RPMI8226 (cell line): Measurements from ENCODE around the gene C1orf159.
A peak's percentile ranks its signal among the peaks of the same experiment; 100 is the strongest.

Experiments used
- DNase-seq: peaks from one replicate; pipeline ENCODE4 v3.0.0-alpha.2; 2015

The C1orf159 gene

DNA sequence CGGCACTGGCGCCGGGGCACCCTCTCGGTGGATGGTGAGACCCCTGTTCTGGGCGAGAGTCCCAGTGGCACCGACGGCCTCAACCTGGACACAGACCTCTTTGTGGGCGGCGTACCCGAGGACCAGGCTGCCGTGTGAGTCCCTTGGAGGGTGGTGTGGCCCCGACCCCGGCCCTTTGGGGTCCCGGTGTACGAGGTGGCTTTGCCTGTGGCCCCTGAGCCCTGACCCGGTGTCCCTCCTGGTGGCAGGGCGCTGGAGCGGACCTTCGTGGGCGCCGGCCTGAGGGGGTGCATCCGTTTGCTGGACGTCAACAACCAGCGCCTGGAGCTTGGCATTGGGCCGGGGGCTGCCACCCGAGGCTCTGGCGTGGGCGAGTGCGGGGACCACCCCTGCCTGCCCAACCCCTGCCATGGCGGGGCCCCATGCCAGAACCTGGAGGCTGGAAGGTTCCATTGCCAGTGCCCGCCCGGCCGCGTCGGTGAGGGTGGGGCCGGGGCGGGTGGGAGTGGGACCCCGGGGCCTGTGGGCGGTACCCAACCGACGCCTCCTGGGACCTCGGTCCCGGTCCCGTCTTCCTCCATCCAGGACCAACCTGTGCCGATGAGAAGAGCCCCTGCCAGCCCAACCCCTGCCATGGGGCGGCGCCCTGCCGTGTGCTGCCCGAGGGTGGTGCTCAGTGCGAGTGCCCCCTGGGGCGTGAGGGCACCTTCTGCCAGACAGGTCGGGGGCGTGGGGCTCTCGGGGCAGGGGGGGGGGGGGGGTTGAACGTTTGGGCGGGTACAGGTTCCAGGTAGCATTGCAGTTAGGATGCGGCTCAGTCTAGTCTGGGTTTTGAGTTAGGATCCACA lies 66.3 kb downstream of the C1orf159 start:
- DNase-seq = no peak

DNA sequence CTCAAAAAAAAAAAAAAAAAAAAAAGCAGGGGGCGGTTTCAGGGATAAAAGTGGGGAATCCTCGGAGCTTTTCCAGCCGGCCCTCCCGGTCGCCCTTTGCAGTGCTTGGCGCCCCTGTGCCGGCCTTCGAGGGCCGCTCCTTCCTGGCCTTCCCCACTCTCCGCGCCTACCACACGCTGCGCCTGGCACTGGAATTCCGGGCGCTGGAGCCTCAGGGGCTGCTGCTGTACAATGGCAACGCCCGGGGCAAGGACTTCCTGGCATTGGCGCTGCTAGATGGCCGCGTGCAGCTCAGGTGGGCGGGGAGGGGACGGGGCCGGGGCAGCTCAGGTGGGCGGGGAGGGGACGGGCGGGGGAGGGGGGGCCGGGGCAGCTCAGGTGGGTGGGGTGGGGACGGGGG lies 67.1 kb downstream of the C1orf159 start:
- DNase-seq = no peak

DNA sequence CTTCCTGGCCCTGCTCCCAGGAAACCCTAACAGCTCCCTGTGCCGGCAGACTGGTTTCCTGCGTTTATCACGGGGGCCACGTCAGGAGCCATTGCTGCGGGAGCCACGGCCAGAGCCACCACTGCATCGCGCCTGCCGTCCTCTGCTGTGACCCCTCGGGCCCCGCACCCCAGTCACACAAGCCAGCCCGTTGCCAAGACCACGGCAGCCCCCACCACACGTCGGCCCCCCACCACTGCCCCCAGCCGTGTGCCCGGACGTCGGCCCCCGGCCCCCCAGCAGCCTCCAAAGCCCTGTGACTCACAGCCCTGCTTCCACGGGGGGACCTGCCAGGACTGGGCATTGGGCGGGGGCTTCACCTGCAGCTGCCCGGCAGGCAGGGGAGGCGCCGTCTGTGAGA lies 67.9 kb downstream of the C1orf159 start:
- DNase-seq = no peak

DNA sequence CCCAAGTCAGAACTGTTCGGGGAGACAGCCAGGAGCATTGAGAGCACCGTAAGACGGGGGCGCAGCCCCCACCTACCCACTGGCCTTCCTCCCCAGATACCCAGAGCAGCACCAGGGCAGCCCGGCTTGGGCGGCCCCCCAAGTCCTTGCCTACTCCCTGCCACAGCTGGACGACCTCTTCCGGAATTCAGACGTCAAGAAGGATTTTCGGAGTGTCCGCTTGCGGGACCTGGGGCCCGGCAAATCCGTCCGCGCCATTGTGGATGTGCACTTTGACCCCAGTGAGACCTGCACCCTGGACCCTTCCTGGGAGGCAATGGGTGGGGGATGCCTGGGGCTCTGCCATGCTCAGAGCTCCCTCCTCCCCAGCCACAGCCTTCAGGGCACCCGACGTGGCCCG lies 68.5 kb downstream of the C1orf159 start:
- no peak for DNase-seq

DNA sequence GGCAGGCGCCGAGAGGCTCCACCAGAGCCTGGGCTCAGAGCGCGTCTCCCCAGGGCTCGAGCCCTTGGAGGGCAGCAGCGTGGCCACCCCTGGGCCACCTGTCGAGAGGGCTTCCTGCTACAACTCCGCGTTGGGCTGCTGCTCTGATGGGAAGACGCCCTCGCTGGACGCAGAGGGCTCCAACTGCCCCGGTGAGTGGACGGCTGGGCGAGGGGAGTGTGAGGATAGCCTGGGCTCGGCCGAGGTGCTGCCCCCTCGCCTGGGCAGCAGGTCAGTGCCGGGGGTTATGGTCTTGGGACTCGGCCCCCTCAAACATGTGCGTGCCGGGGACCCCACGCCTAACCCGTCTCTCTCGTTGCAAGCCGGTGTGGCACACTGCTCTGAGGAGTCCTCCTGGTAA lies 69.1 kb downstream of the C1orf159 start:
- no peak for DNase-seq

DNA sequence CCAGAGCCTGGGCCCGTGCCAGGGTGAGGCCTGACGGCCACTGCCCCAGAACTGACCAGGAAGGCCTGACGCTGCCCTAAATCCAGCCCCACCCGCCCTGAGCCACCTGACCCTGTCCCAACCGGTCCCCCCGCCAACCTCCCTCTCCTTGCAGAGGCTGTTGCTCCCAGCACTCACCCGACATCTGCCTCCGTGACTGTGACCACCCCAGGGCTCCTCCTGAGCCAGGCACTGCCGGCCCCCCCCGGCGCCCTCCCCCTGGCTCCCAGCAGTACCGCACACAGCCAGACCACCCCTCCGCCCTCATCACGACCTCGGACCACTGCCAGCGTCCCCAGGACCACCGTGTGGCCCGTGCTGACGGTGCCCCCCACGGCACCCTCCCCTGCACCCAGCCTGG lies 69.6 kb downstream of the C1orf159 start:
- DNase-seq = no peak

DNA sequence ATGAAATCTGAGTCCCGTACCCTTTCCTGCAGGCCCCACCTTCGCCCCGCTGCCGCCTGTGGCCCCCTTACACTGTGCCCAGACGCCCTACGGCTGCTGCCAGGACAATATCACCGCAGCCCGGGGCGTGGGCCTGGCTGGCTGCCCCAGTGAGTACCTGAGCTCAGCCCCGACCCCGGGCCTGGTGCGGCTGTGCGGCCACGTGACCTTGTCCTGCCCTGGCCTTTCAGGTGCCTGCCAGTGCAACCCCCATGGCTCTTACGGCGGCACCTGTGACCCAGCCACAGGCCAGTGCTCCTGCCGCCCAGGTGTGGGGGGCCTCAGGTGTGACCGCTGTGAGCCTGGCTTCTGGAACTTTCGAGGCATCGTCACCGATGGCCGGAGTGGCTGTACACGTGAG lies 70.8 kb downstream of the C1orf159 start:
- no peak for DNase-seq

DNA sequence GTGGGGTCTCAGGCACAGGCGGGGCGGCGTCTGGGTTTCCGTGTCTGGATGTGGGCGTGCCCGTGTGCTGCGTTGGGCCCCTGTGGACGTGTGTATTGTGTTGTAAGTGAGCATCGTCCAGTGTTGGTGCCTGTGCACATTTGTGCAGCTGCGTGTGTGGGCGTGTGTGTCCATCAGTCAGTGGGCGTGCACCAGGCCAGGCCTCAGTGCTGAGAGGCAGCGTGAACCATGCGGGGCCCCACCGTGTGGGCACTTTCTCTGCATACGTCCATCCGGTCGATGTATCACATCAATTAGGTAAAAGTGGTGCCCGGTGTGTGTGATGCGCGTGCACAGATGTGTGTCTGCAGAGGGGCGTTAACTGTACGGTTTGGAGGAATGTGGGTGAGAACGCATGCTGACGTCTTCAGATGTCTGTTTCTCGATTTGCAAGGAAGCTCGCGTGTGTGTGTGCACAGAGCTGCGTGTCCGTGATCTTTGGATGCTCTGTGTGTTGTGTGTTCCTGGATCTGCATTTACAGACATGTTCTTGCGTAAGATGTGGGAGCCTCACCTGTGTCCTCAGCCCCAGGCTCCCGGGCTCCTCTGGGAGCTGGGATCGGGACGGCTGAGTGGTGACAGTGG lies 71.3 kb downstream of the C1orf159 start:
- no peak for DNase-seq

DNA sequence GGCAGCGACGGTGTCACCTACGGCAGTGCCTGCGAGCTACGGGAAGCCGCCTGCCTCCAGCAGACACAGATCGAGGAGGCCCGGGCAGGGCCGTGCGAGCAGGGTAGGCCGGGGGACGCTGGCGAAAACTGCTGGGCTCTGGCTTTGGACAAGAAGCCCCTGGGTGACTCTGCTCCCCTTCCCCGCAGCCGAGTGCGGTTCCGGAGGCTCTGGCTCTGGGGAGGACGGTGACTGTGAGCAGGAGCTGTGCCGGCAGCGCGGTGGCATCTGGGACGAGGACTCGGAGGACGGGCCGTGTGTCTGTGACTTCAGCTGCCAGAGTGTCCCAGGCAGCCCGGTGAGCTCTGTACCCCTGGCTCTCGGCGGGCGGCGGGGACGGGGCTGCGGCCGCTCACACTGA lies 72.0 kb downstream of the C1orf159 start:
- no peak for DNase-seq

DNA sequence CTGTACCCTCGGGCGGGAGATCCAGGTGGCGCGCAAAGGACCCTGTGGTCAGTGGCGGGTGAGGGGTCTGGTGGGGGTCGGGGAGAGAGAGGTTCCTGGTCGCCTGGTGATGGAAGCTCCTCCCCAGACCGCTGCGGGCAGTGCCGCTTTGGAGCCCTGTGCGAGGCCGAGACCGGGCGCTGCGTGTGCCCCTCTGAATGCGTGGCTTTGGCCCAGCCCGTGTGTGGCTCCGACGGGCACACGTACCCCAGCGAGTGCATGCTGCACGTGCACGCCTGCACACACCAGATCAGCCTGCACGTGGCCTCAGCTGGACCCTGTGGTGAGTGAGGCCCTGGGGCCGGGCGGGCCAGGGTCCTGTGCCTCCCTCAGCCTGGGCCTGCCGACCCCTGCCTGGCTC lies 72.5 kb downstream of the C1orf159 start:
- DNase-seq = no peak

DNA sequence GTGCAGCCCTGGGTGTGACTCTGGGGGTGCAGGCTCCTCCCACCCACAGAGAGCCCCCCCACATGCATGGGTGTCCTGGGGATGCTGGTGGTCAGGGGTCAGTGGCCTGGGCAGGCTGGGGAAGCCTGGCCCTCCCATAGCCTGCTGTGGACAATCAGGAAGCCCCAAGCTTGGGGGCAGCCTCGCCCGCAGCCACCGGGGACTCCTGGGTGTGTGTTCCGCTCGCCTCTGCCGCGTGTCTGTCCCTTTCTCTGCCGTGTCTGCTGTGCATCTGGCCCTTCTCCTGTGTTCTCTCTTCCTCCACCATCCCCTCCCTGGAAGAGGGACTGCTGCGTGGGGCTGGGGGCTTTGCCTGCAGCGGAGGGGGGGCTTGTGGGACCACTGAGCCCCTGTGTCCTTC lies 73.1 kb downstream of the C1orf159 start:
- DNase-seq = no peak

DNA sequence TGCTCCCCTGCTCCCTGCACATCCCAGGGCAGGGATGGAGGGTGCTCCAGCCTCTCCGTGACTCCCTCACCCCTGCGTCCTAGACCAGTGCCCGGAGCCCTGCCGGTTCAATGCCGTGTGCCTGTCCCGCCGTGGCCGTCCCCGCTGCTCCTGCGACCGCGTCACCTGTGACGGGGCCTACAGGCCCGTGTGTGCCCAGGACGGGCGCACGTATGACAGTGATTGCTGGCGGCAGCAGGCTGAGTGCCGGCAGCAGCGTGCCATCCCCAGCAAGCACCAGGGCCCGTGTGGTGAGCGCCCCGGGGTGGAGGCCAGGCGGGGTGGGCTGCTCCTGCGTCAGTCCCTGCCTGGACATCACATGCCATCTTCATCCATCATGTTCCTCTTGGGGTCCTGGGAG lies 74.0 kb downstream of the C1orf159 start:
- DNase-seq = no peak

DNA sequence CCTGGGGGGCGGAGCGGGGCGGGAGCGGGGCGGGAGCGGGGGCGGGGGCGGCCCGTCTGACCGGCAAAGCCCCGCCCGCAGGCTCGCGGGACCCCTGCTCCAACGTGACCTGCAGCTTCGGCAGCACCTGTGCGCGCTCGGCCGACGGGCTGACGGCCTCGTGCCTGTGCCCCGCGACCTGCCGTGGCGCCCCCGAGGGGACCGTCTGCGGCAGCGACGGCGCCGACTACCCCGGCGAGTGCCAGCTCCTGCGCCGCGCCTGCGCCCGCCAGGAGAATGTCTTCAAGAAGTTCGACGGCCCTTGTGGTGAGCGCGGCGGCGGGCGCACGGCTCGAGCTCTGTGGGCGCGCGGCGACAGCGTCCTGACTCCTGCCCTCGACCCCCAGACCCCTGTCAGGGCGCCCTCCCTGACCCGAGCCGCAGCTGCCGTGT lies 74.8 kb downstream of the C1orf159 start:
- no peak for DNase-seq

DNA sequence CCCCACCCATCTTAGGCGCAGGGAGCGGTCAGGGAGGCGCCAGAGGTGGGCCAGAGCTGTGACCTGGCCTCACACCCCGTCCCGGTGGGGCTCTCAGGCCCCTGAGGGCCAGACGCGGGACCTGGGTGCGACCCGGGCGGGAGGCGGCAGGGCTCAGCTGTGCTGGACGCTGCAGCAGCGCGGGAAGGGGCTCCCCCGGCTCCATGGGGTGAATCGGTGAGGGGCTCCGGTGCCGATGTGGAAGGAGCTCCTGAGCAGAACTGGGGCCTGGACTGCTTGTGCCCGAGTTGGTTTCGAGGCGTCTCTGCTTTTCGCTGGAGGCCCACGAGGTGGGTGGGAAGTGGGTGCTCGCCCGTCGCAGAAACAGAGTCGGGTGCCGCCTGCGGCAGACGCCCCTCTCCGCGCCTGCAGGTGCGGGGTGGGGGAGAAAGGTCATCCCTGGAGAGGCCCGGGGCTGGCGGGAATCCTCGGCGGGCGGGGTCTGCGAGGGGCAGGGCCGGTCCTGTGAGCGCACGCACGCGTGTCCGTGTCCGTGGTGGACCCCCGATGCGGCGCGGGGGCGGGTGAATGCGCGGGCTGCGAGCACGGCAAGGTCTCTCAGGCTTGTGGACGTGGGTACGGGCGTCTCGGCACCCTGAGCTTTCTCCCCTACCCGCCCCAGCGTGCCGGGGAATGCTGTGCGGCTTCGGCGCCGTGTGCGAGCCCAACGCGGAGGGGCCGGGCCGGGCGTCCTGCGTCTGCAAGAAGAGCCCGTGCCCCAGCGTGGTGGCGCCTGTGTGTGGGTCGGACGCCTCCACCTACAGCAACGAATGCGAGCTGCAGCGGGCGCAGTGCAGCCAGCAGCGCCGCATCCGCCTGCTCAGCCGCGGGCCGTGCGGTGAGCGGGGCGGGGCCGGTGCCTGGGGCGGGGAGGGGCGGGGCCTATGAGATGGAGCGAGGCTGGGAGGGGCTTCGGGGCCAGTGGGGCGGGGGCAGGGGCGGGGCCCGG lies 75.6 kb downstream of the C1orf159 start:
- DNase-seq = peak; percentile 91

DNA sequence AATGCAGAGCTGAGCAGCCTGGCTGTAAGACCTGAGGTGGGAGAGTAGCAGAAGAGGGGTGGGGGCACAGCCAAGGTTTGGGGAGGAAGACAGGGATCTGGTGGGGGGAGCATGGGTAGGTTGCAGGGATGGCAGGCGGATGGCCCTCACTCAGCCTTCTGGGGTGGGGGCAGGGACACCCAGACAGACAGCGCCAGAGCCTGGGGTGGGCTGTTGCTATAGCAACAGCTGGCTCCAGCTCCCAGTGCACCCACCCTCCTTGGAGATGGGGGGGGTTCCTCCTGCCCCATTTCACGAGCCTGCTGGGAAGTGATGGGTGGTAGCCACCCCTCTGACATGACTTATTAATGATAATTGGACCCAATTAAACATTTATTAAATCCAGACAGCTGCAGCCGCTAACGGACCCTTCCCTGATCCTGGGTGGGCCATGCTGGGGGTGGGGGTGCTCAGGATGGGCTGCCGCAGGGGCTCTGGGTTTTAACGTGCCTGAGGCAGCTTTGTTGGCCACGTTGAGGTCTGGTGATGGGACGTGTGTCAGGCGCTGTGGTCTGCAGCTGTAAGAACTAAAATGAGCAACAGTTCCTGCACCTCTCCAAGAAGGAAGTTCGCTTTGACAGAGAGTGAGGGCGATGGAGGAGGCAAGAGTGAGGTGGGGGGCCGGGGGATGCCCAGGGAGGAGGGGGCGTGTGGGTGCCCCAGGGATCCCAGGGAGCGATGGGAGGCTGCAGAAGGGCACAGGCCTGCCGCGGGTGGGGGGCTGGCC lies 76.6 kb downstream of the C1orf159 start:
- no peak for DNase-seq

DNA sequence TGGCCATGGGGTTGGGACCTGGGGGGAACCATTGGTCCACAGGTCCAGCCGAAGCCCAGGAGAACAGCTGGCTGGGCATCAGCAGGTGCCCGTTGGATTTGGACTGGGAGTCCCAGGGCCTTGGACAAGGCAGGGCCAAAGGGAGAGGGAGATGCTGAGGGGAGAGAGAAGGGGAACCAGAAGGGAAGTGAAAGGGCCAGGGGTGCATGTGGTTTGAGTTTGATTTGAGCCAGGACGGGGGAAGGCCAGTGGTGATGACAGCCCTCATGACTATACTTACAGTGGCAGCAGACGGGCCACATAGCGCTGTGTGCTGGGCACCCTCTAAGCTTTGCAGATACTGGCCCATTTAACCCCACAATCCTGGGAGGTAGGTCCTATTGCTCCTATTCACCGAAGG lies 77.2 kb downstream of the C1orf159 start:
- peak; percentile 78 for DNase-seq

DNA sequence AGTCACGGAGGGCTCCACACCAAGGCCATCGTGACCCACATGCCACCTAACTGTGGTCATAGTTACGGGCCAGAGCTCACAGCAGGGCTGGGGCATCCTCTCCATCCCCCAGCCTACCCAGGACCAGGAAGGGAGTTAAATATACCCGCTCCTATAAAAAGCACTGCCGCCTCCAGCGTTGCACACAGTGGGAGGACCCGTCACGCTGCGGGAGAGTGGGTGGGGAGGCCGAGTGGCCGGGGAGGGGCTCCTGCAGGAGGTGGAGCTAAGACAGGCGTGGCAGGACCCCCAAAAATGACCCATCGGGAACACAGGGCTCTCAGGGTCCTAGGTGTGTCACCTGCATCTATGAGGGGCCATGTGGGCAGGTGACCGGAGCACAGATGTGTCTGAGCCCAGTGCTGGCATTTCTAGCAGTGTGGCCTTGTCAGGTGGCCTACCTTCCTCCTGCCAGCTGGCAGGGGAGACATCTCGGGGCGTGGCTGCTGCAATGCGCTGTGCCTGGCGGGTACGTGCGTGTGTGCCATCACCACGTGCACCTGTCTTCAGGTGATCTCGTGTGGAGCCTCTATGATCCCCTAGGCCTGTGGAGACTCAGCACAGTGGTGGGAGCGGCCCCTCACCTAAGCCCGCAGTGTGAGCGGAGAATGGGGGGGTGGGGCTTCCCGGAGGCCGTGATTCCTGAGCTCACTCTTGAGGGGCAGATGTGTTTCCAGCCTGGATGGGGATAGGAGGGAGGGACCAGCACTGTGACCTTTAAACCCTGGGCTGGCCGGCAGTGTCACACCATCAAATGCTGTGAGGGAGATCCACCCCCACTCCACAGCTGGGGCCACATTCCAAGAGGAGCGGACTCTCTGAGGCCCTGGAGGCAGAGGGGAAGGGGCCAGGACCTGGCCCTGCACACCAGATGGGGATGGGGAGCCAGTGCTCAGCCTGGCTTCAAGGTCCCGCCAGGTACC lies 78.2 kb downstream of the C1orf159 start:
- peak; percentile 38 for DNase-seq

DNA sequence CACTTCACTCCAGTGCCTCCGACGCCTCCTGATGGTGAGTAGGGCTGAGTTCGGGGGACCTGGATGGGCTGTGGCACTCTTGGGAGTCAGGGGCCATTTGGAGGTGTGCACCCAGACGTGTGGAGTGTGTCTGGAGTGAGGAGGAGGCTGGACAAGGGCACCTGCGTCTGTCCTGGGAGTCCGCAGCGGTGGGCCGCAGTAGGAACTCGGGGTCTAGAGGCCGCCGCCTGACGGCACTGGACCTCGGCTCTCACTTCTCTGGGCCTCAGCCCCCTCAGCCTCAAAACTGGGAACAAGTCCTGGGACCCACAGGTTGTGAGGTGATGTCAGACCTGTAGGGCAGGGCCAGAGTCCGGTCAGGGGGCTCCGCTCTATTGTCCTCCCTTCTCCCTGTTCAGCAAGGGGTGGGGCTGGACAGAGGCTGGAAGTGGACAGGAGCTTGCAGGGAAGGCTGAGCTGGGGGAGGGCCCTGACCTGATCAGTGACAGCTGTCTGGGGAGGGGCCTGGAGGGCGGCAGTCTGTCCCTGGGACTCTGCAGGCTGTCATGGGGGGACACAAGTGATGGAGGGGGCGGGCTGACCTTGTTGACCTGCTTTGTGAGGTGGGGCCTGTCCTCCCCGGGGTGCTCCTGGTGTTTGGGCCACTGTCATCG lies 80.5 kb downstream of the C1orf159 start:
- no peak for DNase-seq

DNA sequence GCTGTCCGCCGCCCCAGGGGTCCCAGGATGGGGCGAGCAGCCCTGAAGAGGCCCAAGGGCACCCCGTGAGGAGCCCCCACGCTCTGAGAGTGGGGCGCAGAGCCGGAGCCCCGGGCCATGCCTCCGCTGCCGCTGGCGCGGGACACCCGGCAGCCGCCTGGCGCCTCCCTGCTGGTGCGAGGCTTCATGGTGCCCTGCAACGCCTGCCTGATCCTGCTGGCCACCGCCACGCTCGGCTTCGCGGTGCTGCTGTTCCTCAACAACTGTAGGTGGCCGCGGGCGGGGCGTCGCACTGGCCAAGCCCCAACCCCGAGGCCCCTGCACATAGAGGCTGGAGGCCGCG lies 81.5 kb downstream of the C1orf159 start:
- no peak for DNase-seq

DNA sequence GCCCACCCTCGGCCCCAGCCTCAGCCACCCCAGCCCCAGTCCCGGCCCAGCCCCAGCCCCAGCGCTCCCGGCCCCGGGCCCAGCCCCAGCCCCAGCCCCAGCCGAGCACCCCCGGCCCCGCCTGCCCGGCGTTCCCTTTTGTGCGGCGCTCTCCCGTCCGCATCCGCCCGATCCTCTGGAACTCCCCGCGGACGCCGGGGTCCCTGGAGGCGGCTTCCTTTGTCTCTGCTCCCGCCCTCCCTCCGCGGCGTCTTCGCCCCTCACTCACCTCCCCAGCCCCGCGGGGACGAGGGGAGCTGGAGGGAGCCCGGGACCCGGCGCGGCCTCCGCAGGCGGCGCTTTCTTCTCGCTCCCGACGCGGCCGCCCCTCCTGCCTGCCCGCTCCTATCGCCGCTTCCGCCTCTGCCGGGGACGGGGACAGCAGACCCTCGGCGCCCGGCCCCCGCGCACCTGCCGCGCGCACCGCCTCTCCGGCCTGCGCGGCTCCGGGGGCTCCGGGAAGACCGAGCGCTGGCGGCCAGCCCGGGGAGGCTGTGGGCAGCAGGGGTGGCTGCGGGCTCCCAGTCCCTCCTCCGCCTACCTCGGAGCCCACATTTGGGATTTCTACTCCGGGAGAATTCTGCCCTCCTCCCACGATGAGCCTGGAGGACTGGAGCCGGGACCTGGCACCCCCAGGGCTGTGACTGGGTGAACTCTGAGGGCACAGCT lies 82.0 kb downstream of the C1orf159 start:
- DNase-seq = no peak
